HEK293 (cell line): Measurements from ENCODE around the gene PRR16.

Experiments
- CTCF ChIA-PET: fragments of 350-600 bp; formaldehyde crosslinking; extraction: SDS; loops from one replicate; lab custom pipeline; 2021; ENCODE audit warnings: antibody characterized with exemption; lab: Yijun Ruan, JAX
- POLR2A ChIA-PET: fragments of 300-600 bp; formaldehyde crosslinking; extraction: SDS; loops from one replicate; lab custom pipeline; 2020; ENCODE audit warnings: antibody characterized with exemption, inconsistent platforms; lab: Yijun Ruan, JAX
- H3K27ac ChIP-seq: fragments of 200-500 bp; sonication (Bioruptor generic); 2 replicates; pipeline ENCODE4 v1.5.1; 2014; ENCODE audit warnings: low read depth, low read length, control low read depth, inconsistent platforms; ENCODE audit errors: extremely low read depth
- H3K36me3 ChIP-seq, 2 experiments: fragments of 200-500 bp in 1 of 2; sonication (Bioruptor generic) in 1 of 2; 1 replicate in 1 of 2; 2 replicates in 1 of 2; pipeline ENCODE4 v1.5.1; 2014 to 2017; ENCODE audit warnings: inconsistent platforms in 2 of 2, low read length in 2 of 2; ENCODE audit not compliant: control insufficient read depth in 2 of 2, insufficient read depth in 1 of 2
- H3K4me1 ChIP-seq: fragments of 200-500 bp; sonication (Bioruptor generic); 2 replicates; pipeline ENCODE4 v1.5.1; 2014; ENCODE audit warnings: mild to moderate bottlenecking, low read length, inconsistent platforms; ENCODE audit not compliant: control insufficient read depth, insufficient read depth
- H3K4me3 ChIP-seq: 2 replicates; pipeline ENCODE4 v1.5.1; 2011; ENCODE audit warnings: low read depth, mild to moderate bottlenecking, control low read depth, low read length, moderate library complexity
- H3K9me3 ChIP-seq: fragments of 200-500 bp; sonication (Bioruptor generic); 2 replicates; pipeline ENCODE4 v1.5.1; 2014; ENCODE audit warnings: low read depth, low read length, inconsistent platforms; ENCODE audit not compliant: control insufficient read depth, insufficient read depth
- GLI4 ChIP-seq: fragments of 450-650 bp; formaldehyde crosslinking; IDR thresholded peaks from 2 replicates; pipeline ENCODE4 v1.5.1; 2016; ENCODE audit warnings: missing biosample characterization, missing genetic modification characterization
- KLF16 ChIP-seq: fragments of 450-650 bp; formaldehyde crosslinking; IDR thresholded peaks from 2 replicates; pipeline ENCODE4 v1.5.1; 2017; ENCODE audit warnings: missing biosample characterization, missing genetic modification characterization
- KLF9 ChIP-seq: fragments of 450-650 bp; formaldehyde crosslinking; IDR thresholded peaks from 2 replicates; pipeline ENCODE4 v1.5.1; 2016; ENCODE audit warnings: missing biosample characterization, missing genetic modification characterization, low read depth
- MZF1 ChIP-seq: fragments of 450-650 bp; formaldehyde crosslinking; IDR thresholded peaks from 2 replicates; pipeline ENCODE4 v1.5.1; 2017; ENCODE audit warnings: missing biosample characterization, missing genetic modification characterization, borderline replicate concordance
- TCF7L2 ChIP-seq: IDR thresholded peaks from 2 replicates; pipeline ENCODE4 v1.6.1; 2011; ENCODE audit warnings: low read depth, mild to moderate bottlenecking, inconsistent platforms, low read length, moderate library complexity, borderline replicate concordance
- ZBTB1 ChIP-seq: fragments of 450-650 bp; formaldehyde crosslinking; IDR thresholded peaks from 2 replicates; pipeline ENCODE4 v1.5.1; 2016; ENCODE audit warnings: missing biosample characterization, missing genetic modification characterization
- ZBTB48 ChIP-seq: fragments of 450-650 bp; formaldehyde crosslinking; IDR thresholded peaks from 2 replicates; pipeline ENCODE4 v1.5.1; 2016; ENCODE audit warnings: missing biosample characterization, missing genetic modification characterization
- ZEB2 ChIP-seq: fragments of 450-650 bp; formaldehyde crosslinking; IDR thresholded peaks from 2 replicates; pipeline ENCODE4 v1.5.1; 2016; ENCODE audit warnings: missing biosample characterization, missing genetic modification characterization
- ZFHX2 ChIP-seq: fragments of 450-650 bp; formaldehyde crosslinking; conservative IDR thresholded peaks from 2 replicates; pipeline ENCODE4 v1.5.1; 2016; ENCODE audit warnings: missing biosample characterization, missing genetic modification characterization
- ZNF202 ChIP-seq: fragments of 450-650 bp; formaldehyde crosslinking; IDR thresholded peaks from 2 replicates; pipeline ENCODE4 v1.5.1; 2016; ENCODE audit warnings: missing biosample characterization, missing genetic modification characterization, borderline replicate concordance
- ZNF214 ChIP-seq: fragments of 450-650 bp; formaldehyde crosslinking; IDR thresholded peaks from 2 replicates; pipeline ENCODE4 v1.5.1; 2017; ENCODE audit warnings: missing biosample characterization, mild to moderate bottlenecking, missing genetic modification characterization, borderline replicate concordance
- ZNF596 ChIP-seq: fragments of 450-650 bp; IDR thresholded peaks from 2 replicates; pipeline ENCODE4 v1.5.0; 2018; ENCODE audit warnings: missing biosample characterization, mild to moderate bottlenecking, missing genetic modification characterization, moderate library complexity
- ZNF629 ChIP-seq: fragments of 450-650 bp; formaldehyde crosslinking; IDR thresholded peaks from 2 replicates; pipeline ENCODE4 v1.5.1; 2017; ENCODE audit warnings: missing biosample characterization, missing genetic modification characterization
- ZNF660 ChIP-seq: fragments of 450-650 bp; IDR thresholded peaks from 2 replicates; pipeline ENCODE4 v1.5.1; 2018; ENCODE audit warnings: missing biosample characterization, mild to moderate bottlenecking, missing genetic modification characterization
- ZNF776 ChIP-seq: fragments of 450-650 bp; formaldehyde crosslinking; IDR thresholded peaks from 2 replicates; pipeline ENCODE4 v1.5.0; 2017; ENCODE audit warnings: missing biosample characterization, missing genetic modification characterization, borderline replicate concordance
- TF ChIP-seq, protein P1 (sequence below): fragments of 450-650 bp; formaldehyde crosslinking; IDR thresholded peaks from 2 replicates; pipeline ENCODE4 v1.5.1; 2016; ENCODE audit warnings: missing biosample characterization, missing genetic modification characterization, borderline replicate concordance
- TF ChIP-seq, protein P2 (sequence below): fragments of 450-650 bp; formaldehyde crosslinking; IDR thresholded peaks from 2 replicates; pipeline ENCODE4 v1.5.1; 2016; ENCODE audit warnings: missing biosample characterization, missing genetic modification characterization
- TF ChIP-seq, protein P3 (sequence below): fragments of 450-650 bp; formaldehyde crosslinking; conservative IDR thresholded peaks from 2 replicates; pipeline ENCODE4 v1.5.1; 2016; ENCODE audit warnings: low read depth, missing biosample characterization, missing genetic modification characterization
- TF ChIP-seq, protein P4 (sequence below): fragments of 450-650 bp; formaldehyde crosslinking; IDR thresholded peaks from 2 replicates; pipeline ENCODE4 v1.5.1; 2016; ENCODE audit warnings: missing biosample characterization, missing genetic modification characterization, low read depth
- TF ChIP-seq, protein P5 (sequence below): fragments of 450-650 bp; formaldehyde crosslinking; IDR thresholded peaks from 2 replicates; pipeline ENCODE4 v1.5.1; 2016; ENCODE audit warnings: missing biosample characterization, missing genetic modification characterization

Gene PRR16

DNA sequence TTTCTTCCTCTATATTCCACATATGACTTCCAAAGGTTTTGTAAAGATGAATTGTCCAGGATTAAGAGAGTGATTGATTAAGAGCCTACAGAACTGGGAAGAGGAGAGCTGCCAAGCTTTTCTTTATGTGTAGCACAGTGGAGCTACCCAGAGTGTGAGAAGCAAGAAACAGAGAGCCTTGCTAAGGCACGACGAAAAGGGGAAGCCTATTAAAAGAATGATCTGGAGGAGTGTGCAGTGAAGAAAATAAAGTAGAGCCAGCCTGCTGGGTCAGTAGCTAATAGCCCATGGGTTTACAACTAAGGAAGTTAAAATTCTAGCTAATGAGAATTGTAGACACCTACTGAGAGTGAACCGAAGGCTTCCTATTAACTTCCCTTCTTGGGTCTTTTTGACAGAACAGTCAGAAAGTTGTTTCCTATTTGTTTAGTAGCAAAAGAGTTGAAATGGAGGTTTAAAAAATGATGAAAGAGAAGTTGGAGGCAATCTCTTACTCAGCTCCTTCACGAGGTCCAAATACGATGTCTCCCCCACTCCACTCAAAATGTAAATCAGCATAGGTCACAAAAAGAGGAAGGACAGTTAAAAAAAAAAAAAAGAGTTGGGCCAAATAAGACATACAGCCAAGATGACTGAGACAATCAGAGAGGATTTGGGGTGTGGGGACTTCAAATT is 957 bp upstream of the PRR16 start (continued):
- TF ChIP-seq, protein P1, sequence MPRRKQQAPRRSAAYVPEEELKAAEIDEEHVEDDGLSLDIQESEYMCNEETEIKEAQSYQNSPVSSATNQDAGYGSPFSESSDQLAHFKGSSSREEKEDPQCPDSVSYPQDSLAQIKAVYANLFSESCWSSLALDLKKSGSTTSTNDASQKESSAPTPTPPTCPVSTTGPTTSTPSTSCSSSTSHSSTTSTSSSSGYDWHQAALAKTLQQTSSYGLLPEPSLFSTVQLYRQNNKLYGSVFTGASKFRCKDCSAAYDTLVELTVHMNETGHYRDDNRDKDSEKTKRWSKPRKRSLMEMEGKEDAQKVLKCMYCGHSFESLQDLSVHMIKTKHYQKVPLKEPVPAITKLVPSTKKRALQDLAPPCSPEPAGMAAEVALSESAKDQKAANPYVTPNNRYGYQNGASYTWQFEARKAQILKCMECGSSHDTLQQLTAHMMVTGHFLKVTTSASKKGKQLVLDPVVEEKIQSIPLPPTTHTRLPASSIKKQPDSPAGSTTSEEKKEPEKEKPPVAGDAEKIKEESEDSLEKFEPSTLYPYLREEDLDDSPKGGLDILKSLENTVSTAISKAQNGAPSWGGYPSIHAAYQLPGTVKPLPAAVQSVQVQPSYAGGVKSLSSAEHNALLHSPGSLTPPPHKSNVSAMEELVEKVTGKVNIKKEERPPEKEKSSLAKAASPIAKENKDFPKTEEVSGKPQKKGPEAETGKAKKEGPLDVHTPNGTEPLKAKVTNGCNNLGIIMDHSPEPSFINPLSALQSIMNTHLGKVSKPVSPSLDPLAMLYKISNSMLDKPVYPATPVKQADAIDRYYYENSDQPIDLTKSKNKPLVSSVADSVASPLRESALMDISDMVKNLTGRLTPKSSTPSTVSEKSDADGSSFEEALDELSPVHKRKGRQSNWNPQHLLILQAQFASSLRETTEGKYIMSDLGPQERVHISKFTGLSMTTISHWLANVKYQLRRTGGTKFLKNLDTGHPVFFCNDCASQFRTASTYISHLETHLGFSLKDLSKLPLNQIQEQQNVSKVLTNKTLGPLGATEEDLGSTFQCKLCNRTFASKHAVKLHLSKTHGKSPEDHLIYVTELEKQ (tag by site-specific recombination) = no peak
- TF ChIP-seq ZNF629 (tag by site-specific recombination) (no peak), ZFHX2 (no peak), ZNF776 (no peak), MZF1 (tag by site-specific recombination) (no peak)

DNA sequence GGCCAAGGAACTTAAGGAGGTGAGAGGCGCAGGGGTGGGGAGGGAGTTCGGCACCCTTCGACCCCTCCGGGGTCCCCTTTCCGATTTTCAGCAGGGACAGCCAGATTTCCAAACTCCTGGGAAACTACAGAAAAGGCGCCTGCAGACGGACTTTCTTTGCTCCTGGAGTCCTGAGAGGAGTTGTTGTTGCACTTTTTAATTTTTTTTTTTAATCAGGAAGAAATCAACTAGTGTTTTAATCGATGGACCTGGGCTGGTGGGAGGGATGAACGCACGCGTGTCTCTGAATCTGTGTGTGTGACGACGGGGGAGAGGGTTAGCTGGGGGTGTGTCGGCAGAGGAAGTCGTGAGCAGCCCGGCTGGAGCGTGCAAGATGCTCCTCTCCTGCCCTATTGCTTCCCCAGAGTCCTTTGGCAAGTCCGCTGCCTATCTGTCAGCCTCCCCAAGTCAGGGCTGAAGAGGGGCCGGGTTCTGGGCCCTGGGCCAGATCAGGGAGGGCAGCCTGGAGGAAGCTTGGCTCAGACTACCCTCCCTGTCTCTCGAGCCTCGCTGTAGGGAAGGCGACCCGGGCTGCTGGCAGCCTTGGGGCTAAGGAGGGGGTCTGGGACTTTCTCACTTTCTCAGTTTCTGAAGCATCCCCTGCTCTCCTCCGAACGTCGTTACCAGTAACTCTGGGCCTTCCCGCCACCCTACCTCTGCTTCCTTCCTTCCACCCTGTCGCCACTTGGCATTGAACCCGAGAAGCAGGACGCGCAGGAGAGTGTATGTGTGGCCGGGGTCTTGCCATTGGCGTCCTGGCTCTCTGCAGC is 731 bp downstream of the PRR16 start:
- ChIA-PET POLR2A (no interaction called here), CTCF (interaction anchor here (0.5 to 0.6 kb wide), 2 partner anchors 9 to 12 kb away, joined by 3 read pairs; no protein-coding TSS in a partner anchor)
- Histone ChIP-seq H3K27ac (no peak overlapping the region), H3K9me3 (no peaks in the 10 kb centered on the region), H3K4me1 (peaks cover 3% of the 10 kb centered on the region; the same call in 1 of the 2 replicates), H3K4me3 (peak overlapping the region; percentile 61), H3K36me3 (no peaks in the 10 kb centered on the region)
- TF ChIP-seq, protein P2, sequence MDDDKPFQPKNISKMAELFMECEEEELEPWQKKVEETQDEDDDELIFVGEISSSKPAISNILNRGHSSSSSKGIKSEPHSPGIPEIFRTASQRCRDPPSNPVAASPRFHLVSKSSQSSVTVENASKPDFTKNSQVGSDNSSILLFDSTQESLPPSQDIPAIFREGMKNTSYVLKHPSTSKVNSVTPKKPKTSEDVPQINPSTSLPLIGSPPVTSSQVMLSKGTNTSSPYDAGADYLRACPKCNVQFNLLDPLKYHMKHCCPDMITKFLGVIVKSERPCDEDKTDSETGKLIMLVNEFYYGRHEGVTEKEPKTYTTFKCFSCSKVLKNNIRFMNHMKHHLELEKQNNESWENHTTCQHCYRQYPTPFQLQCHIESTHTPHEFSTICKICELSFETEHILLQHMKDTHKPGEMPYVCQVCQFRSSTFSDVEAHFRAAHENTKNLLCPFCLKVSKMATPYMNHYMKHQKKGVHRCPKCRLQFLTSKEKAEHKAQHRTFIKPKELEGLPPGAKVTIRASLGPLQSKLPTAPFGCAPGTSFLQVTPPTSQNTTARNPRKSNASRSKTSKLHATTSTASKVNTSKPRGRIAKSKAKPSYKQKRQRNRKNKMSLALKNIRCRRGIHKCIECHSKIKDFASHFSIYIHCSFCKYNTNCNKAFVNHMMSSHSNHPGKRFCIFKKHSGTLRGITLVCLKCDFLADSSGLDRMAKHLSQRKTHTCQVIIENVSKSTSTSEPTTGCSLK (tag by site-specific recombination) = no peak
- TF ChIP-seq ZNF660 (tag by site-specific recombination) = no peak
- TF ChIP-seq, protein P3, sequence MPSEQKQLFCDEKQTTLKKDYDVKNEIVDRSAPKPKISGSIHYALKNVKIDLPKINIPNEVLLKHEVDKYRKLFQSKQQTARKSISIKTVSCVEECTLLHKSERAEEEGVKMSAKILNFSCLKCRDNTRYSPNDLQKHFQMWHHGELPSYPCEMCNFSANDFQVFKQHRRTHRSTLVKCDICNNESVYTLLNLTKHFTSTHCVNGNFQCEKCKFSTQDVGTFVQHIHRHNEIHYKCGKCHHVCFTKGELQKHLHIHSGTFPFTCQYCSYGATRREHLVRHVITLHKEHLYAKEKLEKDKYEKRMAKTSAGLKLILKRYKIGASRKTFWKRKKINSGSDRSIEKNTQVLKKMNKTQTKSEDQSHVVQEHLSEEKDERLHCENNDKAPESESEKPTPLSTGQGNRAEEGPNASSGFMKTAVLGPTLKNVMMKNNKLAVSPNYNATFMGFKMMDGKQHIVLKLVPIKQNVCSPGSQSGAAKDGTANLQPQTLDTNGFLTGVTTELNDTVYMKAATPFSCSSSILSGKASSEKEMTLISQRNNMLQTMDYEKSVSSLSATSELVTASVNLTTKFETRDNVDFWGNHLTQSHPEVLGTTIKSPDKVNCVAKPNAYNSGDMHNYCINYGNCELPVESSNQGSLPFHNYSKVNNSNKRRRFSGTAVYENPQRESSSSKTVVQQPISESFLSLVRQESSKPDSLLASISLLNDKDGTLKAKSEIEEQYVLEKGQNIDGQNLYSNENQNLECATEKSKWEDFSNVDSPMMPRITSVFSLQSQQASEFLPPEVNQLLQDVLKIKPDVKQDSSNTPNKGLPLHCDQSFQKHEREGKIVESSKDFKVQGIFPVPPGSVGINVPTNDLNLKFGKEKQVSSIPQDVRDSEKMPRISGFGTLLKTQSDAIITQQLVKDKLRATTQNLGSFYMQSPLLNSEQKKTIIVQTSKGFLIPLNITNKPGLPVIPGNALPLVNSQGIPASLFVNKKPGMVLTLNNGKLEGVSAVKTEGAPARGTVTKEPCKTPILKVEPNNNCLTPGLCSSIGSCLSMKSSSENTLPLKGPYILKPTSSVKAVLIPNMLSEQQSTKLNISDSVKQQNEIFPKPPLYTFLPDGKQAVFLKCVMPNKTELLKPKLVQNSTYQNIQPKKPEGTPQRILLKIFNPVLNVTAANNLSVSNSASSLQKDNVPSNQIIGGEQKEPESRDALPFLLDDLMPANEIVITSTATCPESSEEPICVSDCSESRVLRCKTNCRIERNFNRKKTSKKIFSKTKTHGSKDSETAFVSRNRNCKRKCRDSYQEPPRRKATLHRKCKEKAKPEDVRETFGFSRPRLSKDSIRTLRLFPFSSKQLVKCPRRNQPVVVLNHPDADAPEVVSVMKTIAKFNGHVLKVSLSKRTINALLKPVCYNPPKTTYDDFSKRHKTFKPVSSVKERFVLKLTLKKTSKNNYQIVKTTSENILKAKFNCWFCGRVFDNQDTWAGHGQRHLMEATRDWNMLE (tag by site-specific recombination) = no peak
- TF ChIP-seq TCF7L2 = no peak
- peak; percentile 15; the same call in 1 of the 2 replicates for TF ChIP-seq ZNF202 (tag by site-specific recombination)
- TF ChIP-seq, protein P4, sequence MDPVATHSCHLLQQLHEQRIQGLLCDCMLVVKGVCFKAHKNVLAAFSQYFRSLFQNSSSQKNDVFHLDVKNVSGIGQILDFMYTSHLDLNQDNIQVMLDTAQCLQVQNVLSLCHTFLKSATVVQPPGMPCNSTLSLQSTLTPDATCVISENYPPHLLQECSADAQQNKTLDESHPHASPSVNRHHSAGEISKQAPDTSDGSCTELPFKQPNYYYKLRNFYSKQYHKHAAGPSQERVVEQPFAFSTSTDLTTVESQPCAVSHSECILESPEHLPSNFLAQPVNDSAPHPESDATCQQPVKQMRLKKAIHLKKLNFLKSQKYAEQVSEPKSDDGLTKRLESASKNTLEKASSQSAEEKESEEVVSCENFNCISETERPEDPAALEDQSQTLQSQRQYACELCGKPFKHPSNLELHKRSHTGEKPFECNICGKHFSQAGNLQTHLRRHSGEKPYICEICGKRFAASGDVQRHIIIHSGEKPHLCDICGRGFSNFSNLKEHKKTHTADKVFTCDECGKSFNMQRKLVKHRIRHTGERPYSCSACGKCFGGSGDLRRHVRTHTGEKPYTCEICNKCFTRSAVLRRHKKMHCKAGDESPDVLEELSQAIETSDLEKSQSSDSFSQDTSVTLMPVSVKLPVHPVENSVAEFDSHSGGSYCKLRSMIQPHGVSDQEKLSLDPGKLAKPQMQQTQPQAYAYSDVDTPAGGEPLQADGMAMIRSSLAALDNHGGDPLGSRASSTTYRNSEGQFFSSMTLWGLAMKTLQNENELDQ = no peak
- TF ChIP-seq GLI4 = no peak
- TF ChIP-seq ZBTB48 (tag by site-specific recombination) = no peak
- no peak for TF ChIP-seq ZNF214 (tag by site-specific recombination)
- TF ChIP-seq ZBTB1 = no peak
- no peak for TF ChIP-seq KLF16 (tag by site-specific recombination)
- TF ChIP-seq, protein P5, sequence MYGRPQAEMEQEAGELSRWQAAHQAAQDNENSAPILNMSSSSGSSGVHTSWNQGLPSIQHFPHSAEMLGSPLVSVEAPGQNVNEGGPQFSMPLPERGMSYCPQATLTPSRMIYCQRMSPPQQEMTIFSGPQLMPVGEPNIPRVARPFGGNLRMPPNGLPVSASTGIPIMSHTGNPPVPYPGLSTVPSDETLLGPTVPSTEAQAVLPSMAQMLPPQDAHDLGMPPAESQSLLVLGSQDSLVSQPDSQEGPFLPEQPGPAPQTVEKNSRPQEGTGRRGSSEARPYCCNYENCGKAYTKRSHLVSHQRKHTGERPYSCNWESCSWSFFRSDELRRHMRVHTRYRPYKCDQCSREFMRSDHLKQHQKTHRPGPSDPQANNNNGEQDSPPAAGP = peak; percentile 15; the same call in 1 of the 2 replicates
- TF ChIP-seq ZNF596 (tag by site-specific recombination) = no peak
- no peak for TF ChIP-seq KLF9 (tag by site-specific recombination)
- TF ChIP-seq ZEB2 (tag by site-specific recombination) = no peak
